SJSA1 (cell line): ENCODE measurements around the gene HMG20A. TPM values are rescaled to one million over a fixed set of nuclear protein-coding genes. Genes with fewer than 3 reads are reported as not detected.

Source experiments
- DNase-seq, 2 experiments: peaks; one replicate each; pipeline ENCODE4 v3.0.0-alpha.2; 2015 to 2020; ENCODE audit warnings: low spot score in 2 of 2, low read depth in 1 of 2
- H3K27ac ChIP-seq: fragments of 250-450 bp; sonication (Bioruptor Pico); 2 replicates; pipeline ENCODE4 v1.5.1; 2020; ENCODE audit warnings: mild to moderate bottlenecking, moderate library complexity
- H3K27me3 ChIP-seq: fragments of 250-450 bp; sonication (Bioruptor Pico); replicated peaks from 2 replicates; pipeline ENCODE4 v1.5.1; 2020; ENCODE audit warnings: mild to moderate bottlenecking, moderate library complexity
- H3K36me3 ChIP-seq: fragments of 250-450 bp; sonication (Bioruptor Pico); 2 replicates; pipeline ENCODE4 v1.5.1; 2020; ENCODE audit warnings: mild to moderate bottlenecking
- H3K4me1 ChIP-seq: fragments of 250-450 bp; sonication (Bioruptor Pico); replicated peaks from 2 replicates; pipeline ENCODE4 v1.6.1; 2021; ENCODE audit warnings: mild to moderate bottlenecking
- H3K4me3 ChIP-seq: fragments of 250-450 bp; sonication (Bioruptor Pico); 2 replicates; pipeline ENCODE4 v1.5.1; 2020; ENCODE audit warnings: mild to moderate bottlenecking
- H3K9me3 ChIP-seq: fragments of 250-450 bp; sonication (Bioruptor Pico); replicated peaks from 2 replicates; pipeline ENCODE4 v1.5.1; 2020; ENCODE audit warnings: mild to moderate bottlenecking
- total RNA-seq: library from RNA; depleted of rRNA; stranded (reverse); fragments of >200 nt; shearing (Covaris generic); gene quantifications from 2 replicates; pipeline ENCODE4 v1.2.3, GENCODE V29; 2014

Gene HMG20A
- total RNA-seq, 1 experiment from 2014 or later, result 30.1 TPM

DNA sequence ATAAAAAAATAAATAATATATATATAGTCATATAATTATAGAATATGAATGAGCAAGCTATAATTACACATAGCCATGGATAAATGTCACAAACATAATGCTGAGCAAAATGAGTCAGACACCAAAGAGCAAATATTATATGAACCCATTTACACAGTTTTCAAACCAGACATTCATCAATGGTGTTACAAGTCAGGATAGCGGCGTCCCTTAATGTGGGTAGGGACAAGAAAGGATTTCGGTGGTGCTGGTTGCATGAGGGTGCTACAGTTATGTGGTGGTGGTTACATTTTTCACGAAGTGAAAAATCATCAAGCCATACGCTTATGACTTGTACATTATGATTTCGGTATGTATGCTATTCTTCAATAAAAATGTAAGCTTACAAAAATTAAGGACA, 100.5 kb downstream of the HMG20A start:
- no peaks in the 10 kb centered on the region for H3K36me3 ChIP-seq
- H3K4me1 ChIP-seq, result no peaks in the 10 kb centered on the region
- no peak overlapping the region for H3K4me3 ChIP-seq
- no peaks in the 10 kb centered on the region for H3K27me3 ChIP-seq
- DNase-seq, result no peak
- no peak overlapping the region for H3K27ac ChIP-seq
- no peaks in the 10 kb centered on the region for H3K9me3 ChIP-seq

DNA sequence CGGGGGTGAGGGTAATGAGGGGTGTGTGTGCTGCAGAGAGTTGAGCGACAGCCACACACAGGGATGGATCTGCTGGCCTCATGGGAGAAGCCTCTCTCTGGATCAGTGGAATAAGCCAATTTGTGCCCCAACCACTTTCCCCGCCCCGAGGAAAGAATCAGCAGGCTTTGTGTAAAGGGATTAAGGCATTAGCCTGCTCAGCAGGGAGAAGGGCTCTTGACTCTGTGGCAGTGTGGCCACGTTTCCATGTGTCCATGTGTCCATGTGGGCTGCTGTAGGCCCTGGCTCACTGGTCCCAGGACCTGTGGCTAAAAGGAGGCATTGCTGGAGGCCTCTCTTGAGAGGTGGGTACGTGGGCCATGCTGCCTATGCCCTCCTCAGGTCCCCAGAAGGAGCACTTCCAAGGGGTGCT, 104.7 kb downstream of the HMG20A start:
- Histone ChIP-seq H3K4me1 (peaks cover 13% of the 10 kb centered on the region), H3K9me3 (no peaks in the 10 kb centered on the region), H3K27ac (no peak overlapping the region), H3K36me3 (no peaks in the 10 kb centered on the region), H3K4me3 (no peak overlapping the region), H3K27me3 (no peaks in the 10 kb centered on the region)
- DNase-seq, result no peak

DNA sequence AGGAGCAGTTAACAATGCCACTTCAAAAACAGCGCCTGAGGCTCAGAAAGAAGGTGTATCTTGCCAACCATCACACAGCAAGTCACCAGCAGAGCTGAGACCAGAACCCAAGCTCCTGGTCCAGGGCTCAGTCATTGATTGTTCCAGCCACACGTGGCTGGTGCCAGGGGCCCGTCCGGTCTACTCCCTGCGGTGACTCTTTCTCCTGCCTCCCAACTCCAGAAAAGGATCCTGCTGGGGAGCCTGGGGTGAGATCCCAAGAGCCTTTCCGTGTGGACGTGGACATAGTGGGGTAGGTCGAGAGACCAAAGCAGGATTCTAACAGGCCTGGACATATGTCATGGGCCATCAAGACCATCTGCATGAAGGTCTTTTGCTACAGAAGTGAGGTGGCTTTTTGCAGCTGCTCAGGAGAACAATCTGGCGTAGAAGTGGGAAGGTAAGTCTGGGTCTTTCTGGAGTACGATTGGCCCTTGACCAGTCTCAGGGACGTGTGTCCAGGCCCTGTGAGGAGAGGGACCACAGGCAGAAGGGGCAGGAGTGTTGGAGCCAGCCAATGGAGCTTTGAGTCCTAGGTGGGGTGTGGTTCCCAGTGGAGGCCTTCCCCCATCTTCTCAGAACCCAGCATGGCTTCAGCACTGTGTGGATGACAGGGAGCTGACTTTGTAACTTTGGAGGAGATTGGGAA, 105.4 kb downstream of the HMG20A start:
- Histone ChIP-seq H3K36me3 (no peaks in the 10 kb centered on the region), H3K4me3 (no peak overlapping the region), H3K4me1 (peaks cover 13% of the 10 kb centered on the region), H3K9me3 (no peaks in the 10 kb centered on the region), H3K27me3 (no peaks in the 10 kb centered on the region), H3K27ac (no peak overlapping the region)
- no peak for DNase-seq

DNA sequence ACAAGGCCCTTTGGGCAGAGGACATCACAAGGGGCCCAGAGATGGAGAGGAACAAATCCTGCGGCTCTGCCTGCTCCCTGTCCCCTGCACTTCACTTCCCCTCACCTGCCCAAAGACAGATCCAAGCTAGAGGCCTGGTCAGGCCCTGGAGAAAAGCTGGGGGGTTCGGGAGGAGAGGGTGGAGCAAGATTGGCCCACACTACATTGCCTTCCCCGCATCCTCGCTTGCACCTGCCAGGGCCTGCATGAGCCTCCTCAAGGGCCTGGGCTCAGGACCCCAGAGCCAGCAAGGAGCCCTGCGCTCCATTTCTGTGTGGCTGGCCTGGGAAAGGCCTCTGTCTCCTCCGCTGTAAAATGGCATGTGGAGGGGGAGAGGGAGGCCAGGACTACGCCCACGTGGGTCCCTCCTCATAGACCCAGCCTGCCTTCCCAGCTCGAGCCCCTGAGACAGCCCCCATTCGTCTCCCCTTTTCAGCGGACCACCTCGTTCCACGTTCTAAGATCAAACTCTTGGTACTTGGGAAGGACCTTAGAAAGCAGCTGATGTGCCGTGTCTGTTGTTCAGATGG, 106.0 kb downstream of the HMG20A start:
- H3K27me3 ChIP-seq, result no peaks in the 10 kb centered on the region
- H3K4me1 ChIP-seq, result peaks cover 13% of the 10 kb centered on the region
- no peaks in the 10 kb centered on the region for H3K9me3 ChIP-seq
- DNase-seq, result no peak
- no peak overlapping the region for H3K4me3 ChIP-seq
- no peak overlapping the region for H3K27ac ChIP-seq
- H3K36me3 ChIP-seq, result no peaks in the 10 kb centered on the region

DNA sequence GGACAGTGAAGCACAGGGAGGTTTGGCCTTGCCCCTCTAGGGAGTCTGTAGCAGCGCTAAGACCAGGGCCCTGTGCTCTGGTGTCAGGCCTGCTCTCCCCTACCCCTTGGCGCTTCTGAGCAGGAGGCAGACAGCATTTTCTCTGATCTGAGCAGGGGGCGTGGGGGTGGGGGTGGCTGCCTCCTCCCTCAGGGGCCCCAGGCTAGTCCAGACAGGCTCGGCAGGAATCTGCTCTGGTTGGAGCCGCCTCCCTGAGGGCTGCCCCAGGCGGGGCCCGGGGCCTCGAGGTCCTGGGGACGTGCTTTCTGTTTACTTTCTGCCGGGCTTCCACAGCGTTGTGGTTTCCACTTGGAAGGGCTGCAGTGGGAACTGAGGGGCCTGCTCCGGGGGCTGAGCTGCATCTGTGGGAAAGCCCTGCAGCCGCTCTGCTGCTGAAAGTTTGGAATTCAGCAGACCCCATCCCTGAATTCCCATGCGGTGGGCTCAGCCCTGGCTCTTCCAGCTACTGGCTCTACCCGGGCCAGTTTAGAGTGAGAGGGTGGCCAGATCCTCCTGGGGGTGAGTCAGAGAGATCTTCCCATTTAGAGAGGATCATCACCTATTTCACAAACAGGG, 106.6 kb downstream of the HMG20A start:
- peak; percentile 63 to 69 for DNase-seq
- Histone ChIP-seq H3K9me3 (no peaks in the 10 kb centered on the region), H3K27ac (no peak overlapping the region), H3K4me3 (no peak overlapping the region), H3K4me1 (peaks cover 13% of the 10 kb centered on the region), H3K27me3 (no peaks in the 10 kb centered on the region), H3K36me3 (no peaks in the 10 kb centered on the region)

DNA sequence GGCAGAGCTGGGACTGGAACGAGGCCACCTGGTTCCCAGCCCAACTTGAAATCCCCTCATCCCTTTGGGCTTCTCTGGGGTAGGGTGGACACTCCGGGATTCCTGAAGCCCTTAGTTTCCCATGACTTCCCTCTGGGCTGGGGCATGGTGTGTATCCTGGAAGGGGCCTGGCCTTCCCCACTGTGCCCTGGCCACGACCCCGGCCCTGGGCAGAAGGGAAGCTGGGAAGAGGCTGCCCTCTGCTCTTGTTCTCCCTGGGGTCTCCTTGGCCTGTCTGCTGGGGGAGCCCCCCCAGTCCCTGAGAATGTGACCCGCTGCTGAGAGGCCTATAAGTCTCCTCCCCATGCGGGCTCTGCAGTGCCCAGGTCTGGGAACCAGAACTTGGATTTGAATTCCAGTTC, 107.1 kb downstream of the HMG20A start:
- H3K36me3 ChIP-seq, result no peaks in the 10 kb centered on the region
- no peaks in the 10 kb centered on the region for H3K27me3 ChIP-seq
- H3K27ac ChIP-seq, result no peak overlapping the region
- peaks cover 13% of the 10 kb centered on the region for H3K4me1 ChIP-seq
- DNase-seq, result no peak
- no peaks in the 10 kb centered on the region for H3K9me3 ChIP-seq
- H3K4me3 ChIP-seq, result no peak overlapping the region

DNA sequence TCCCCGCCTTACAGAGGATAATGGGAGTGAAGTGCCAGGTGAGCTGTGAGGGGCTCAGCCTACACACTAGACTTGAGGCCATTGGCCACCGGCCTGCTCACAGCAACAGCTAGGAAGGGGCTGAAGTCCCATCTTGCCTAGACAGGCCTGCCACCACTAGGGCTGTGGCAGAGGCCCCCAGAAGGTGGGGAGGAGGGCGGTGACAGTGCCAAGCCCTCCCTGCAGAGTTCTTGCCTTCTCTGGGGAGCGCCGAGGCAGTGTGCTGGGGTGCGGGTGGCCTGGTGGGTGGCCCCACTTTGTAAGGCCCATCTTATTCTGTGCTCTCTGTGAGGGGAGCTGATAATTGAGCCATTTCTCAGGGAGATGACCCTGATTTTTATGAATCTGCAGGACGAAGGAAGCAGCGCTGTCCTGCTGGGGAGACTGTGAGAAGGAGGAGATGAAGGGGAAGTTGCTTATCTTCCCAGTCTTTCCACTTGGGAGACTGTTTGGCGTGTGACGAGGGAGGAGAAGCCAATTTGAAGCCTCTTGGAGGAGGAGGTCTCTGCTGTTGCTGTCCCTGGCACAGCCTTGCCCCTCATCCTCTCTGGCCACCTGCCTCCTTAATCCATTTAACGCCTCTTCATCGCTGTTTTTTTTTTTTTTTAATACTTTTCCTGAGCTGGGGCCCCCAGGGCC, 107.7 kb downstream of the HMG20A start:
- Histone ChIP-seq H3K9me3 (no peaks in the 10 kb centered on the region), H3K4me3 (no peak overlapping the region), H3K27me3 (no peaks in the 10 kb centered on the region), H3K4me1 (peaks cover 13% of the 10 kb centered on the region), H3K27ac (no peak overlapping the region), H3K36me3 (no peaks in the 10 kb centered on the region)
- no peak for DNase-seq

DNA sequence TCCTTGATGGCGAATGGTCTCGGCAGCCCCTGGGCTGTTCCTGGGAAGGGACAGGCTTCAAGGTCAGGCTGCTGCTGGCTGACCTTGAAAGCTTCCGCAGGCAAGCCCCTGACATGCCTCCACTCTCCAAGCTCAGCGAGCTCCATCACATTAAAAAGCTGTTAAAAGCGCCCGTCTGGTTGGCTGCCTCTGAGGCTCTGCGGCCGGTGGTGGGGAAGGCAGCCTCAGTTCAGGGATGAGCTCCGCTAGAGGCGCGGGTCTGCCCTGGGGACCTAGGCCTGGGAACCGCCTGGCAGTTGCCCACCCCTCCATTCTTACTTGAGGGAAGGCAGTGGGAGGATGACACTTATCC, 108.3 kb downstream of the HMG20A start:
- Histone ChIP-seq H3K27ac (no peak overlapping the region), H3K9me3 (no peaks in the 10 kb centered on the region), H3K36me3 (no peaks in the 10 kb centered on the region), H3K4me3 (no peak overlapping the region), H3K4me1 (peaks cover 13% of the 10 kb centered on the region), H3K27me3 (no peaks in the 10 kb centered on the region)
- no peak for DNase-seq

DNA sequence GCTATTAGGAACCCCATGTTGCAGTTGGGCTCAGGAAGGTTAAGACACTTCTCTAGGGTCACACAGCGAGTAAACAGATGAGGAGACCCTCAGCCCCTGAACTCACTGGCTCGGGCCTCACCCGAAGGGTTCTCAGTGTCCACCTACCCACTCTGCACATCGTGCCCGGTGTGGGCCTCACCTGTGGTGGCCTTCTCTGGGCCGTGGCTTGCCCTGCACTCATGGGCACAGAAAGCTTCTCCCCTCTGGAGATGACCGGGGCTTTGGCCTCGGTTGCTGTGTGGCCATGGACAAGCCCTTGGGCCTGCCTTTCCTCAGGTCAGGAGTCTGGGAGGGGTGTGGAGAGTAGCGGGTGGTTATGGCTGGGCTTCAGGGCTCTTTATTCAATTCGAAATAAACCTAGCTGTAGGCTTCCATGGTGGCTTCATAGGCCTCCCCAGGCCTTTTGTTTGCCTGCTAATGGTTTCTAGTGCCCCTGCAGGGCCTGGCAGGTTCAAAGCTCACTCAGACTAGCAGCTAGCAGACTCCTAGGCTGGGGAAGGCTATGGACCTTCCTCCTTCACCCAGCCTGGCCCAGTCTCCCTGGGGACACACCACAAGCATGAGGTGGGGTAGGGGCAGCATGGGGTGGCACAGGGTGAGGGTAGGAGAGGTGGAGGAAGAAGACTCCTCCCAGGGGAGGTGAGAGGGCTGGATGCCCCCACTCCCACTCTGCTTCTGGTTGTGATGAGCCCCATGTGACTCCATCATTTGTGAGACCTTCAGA, 108.9 kb downstream of the HMG20A start:
- Histone ChIP-seq H3K9me3 (no peaks in the 10 kb centered on the region), H3K36me3 (no peaks in the 10 kb centered on the region), H3K4me3 (no peak overlapping the region), H3K27ac (no peak overlapping the region), H3K27me3 (no peaks in the 10 kb centered on the region), H3K4me1 (peaks cover 13% of the 10 kb centered on the region)
- DNase-seq, result no peak

DNA sequence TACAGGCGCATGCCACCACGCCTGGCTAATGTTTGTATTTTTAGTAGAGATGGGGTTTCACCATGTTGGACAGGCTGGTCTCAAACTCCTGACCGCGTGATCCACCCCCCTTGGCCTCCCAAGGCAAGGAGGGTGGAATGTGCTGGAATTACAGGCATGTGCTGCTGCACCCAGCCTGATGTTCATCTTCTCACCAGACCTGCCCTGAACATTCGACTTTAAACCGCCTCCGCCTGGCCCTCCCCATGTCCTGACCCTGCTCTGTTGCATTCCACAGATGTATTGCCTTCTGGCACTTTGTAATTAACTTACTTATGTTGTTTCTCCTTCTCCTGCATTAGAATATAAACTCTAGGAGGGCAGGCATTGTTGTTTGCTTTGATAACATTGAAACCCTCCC, 109.9 kb downstream of the HMG20A start:
- Histone ChIP-seq H3K27ac (no peak overlapping the region), H3K27me3 (no peaks in the 10 kb centered on the region), H3K9me3 (no peaks in the 10 kb centered on the region), H3K36me3 (no peaks in the 10 kb centered on the region), H3K4me1 (peaks cover 13% of the 10 kb centered on the region), H3K4me3 (no peak overlapping the region)
- no peak for DNase-seq

DNA sequence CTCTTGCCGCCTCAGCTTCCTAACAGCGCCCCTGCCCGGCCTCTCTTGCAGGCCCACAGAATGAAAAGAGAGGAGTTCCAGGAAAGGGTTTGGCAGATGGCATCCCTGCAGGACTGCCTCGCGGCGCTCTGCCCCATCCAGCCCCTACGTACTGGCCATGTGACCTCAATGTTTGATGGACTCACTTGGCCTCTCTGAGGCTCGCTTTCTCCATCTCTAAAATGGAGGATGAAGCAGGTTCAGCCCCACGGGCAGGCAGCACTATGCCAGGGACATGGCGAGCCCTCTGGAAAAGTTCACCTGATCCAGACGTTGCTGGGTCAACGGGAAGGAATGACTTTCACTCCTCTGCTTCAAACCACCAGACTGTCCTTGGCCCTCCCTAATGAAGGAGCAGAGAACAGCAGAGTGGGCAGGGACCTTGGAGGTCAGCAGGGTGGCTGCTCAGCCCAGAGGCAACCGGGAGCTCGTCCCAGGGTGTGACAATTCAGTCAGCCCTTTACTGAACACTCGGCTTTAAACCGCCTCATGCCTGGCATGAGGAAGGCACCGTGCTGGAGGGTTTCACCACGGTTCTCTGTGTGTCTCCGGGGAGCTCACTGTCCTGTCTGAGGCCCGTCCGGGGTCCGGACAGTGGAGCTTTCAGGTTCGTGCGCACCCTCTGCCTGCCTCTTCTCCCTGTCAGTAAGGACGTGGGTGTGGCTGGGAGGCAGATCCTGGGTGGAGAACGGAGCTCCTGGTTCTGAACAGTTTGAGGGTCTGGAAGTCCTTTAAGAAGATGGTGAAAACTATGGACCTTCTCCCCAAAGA, 110.7 kb downstream of the HMG20A start:
- DNase-seq, result no peak
- H3K27ac ChIP-seq, result no peak overlapping the region
- H3K4me3 ChIP-seq, result no peak overlapping the region

DNA sequence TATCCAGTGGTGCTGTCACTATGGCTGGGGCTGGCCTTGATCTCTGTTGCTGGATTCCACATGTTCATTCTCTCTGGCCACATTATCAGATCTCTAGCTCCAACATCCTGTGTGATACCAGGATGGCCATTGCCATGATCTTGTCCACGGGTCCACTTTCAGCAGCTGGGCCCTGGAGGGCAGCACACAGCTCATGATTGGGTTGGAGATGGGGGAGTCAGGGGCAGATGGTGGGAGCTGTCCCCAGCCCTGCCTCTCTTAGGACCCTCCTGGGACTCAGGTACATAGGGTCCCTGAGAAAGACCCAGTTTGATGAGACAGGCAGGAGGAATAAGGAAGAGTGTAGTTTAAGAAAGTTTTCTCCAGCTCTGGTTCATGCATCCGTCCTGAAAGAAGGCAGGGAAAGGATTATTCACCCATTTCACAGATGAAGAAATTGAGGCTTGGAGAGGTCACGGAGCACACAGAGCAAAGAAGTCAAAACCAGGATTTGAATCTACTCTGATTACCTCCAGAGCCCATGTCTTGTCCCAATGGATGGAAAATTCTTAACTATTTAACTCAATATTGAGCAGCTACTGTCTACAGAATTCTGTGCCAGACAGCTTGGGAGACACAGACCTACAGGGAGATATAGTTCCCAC, 111.5 kb downstream of the HMG20A start:
- H3K27ac ChIP-seq, result no peak overlapping the region
- no peak for DNase-seq
- no peaks in the 10 kb centered on the region for H3K9me3 ChIP-seq
- peaks cover 8% of the 10 kb centered on the region for H3K4me1 ChIP-seq
- H3K27me3 ChIP-seq, result no peaks in the 10 kb centered on the region
- no peak overlapping the region for H3K4me3 ChIP-seq
- H3K36me3 ChIP-seq, result no peaks in the 10 kb centered on the region

More for the DNA sequence above, 110.7 kb downstream of the HMG20A start:
- no peaks in the 10 kb centered on the region for H3K27me3 ChIP-seq
- no peaks in the 10 kb centered on the region for H3K9me3 ChIP-seq
- H3K4me1 ChIP-seq, result peaks cover 13% of the 10 kb centered on the region
- no peaks in the 10 kb centered on the region for H3K36me3 ChIP-seq

DNA sequence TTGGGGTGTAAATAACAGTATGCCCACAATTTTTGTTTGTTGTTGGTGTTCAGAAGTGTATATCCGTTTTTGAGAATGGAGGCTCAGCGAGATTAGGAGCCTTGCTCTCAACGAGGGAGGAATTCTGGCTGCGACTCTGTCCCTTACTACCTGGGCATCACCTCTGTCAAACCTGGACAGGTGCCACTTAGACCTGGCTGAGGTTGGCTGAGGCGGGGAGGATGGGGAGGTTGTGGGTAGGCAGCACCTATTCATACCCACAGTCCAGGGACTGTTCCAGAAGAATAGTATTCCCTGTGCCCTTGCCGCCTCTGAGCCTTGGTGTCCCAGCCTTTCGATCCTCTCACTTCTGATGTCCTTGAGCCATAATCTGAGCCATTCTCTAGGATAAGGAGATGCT, 112.2 kb downstream of the HMG20A start:
- Histone ChIP-seq H3K9me3 (no peaks in the 10 kb centered on the region), H3K27me3 (no peaks in the 10 kb centered on the region), H3K27ac (no peak overlapping the region), H3K4me3 (no peak overlapping the region), H3K36me3 (no peaks in the 10 kb centered on the region), H3K4me1 (peaks cover 2% of the 10 kb centered on the region)
- DNase-seq, result no peak
